H1 (cell line): ENCODE results near the gene ZNF350. TPM values are rescaled to one million over a fixed set of nuclear protein-coding genes. Genes with fewer than 3 reads are reported as not detected.

ENCODE experiments used
- CTBP2 ChIP-seq: IDR thresholded peaks from 2 replicates; pipeline ENCODE4 v1.7.0; 2011; ENCODE audit warnings: borderline replicate concordance, mild to moderate bottlenecking, moderate library complexity, mixed read lengths, low read length; ENCODE audit not compliant: insufficient read depth, insufficient read length
- FOSL1 ChIP-seq: IDR thresholded peaks from 2 replicates; pipeline ENCODE4 v1.6.1; 2011; ENCODE audit warnings: mild to moderate bottlenecking, low read depth, low read length, moderate library complexity; ENCODE audit not compliant: insufficient read depth
- MAFK ChIP-seq: IDR thresholded peaks from 2 replicates; pipeline ENCODE4 v1.6.1; 2012; ENCODE audit warnings: low read depth, mild to moderate bottlenecking, improper control_type of control experiment, low read length
- TAF1 ChIP-seq: IDR thresholded peaks from 2 replicates; pipeline ENCODE4 v1.6.1; 2011; ENCODE audit warnings: mild to moderate bottlenecking, low read depth, low read length
- polyA plus RNA-seq, 7 experiments: library from polyadenylated mRNA; depleted of rRNA in 3 of 7; stranded (reverse) in 5 of 7; unstranded in 2 of 7; fragments of >200 nt in 5 of 7; fragments of 200-250 nt in 2 of 7; gene quantifications; 1 replicate in 5 of 7; 2 replicates in 1 of 7; 4 replicates in 1 of 7; pipeline versions ENCODE4 v1.2.1 to v1.2.3, GENCODE V29; 2011 to 2013; ENCODE audit warnings: missing spikeins in 2 of 7, mixed read lengths in 2 of 7
- total RNA-seq: library from RNA; stranded (reverse); fragmentation: NEBNext Ultra II Directional; extraction: Animal tissue kit (Norgen Biotek cat#: 25700); gene quantifications from 2 replicates; pipeline ENCODE4 v1.2.1, GENCODE V29; 2021
- TF ChIP-seq, protein P1 (sequence below): fragments of 300-600 bp; sonication (generic); IDR thresholded peaks from 2 replicates; pipeline ENCODE4 v1.7.1; 2012; ENCODE audit warnings: low read length, moderate library complexity, mild to moderate bottlenecking, inconsistent platforms; ENCODE audit not compliant: insufficient replicate concordance

The ZNF350 gene
- total and polyA plus RNA-seq, 2 of the 8 experiments (the other 6 are each of a cell fraction or from before 2014, with no cell fraction given), result 1.7 to 5.3 TPM

DNA sequence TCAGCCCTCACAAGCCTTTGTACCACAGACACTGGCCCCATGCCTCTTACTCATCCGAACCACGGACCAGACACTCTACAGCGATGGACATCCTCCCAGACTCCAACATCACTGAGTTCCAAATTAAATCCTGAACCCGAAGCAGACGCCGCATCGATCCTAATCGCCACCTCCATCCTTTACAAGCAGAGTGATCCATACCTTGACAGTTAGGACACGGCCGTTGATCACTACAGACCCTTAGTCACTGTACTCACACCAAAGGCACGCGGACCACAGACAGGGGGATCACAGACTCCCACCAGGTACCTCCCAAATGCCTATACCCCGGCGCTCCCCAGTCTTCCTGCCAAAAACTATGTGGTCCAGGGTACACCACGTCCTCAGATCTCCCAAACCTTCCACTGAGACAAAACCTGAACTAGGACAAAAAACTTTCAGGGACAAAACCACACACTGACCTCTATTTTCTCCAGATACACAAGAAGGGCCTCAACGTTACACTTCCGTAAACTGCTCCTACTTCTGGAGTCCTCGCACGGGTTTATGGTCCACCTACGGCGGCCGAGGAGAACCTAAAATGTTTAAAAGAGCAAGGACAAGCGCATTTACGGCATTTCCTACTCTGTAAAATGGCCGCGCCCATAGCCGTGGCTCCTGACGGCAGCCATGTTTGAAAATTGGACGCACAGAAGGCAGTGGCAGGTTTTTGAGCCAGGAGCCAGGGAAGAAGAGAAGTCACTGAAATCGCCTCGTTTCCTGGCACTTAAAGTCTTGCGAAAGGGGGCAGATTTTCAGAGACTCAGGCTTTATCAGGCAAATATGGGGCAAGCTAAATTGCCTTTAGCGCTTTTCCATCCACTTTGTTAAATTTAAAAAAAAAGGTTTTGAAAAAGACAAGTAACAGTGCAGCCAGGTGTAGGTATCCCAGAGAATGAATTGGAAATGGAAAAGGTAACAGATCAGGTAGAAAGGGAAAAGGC is at the start of gene ZNF350 (continued):
- TF ChIP-seq FOSL1, result no peak
- TF ChIP-seq, protein P1, sequence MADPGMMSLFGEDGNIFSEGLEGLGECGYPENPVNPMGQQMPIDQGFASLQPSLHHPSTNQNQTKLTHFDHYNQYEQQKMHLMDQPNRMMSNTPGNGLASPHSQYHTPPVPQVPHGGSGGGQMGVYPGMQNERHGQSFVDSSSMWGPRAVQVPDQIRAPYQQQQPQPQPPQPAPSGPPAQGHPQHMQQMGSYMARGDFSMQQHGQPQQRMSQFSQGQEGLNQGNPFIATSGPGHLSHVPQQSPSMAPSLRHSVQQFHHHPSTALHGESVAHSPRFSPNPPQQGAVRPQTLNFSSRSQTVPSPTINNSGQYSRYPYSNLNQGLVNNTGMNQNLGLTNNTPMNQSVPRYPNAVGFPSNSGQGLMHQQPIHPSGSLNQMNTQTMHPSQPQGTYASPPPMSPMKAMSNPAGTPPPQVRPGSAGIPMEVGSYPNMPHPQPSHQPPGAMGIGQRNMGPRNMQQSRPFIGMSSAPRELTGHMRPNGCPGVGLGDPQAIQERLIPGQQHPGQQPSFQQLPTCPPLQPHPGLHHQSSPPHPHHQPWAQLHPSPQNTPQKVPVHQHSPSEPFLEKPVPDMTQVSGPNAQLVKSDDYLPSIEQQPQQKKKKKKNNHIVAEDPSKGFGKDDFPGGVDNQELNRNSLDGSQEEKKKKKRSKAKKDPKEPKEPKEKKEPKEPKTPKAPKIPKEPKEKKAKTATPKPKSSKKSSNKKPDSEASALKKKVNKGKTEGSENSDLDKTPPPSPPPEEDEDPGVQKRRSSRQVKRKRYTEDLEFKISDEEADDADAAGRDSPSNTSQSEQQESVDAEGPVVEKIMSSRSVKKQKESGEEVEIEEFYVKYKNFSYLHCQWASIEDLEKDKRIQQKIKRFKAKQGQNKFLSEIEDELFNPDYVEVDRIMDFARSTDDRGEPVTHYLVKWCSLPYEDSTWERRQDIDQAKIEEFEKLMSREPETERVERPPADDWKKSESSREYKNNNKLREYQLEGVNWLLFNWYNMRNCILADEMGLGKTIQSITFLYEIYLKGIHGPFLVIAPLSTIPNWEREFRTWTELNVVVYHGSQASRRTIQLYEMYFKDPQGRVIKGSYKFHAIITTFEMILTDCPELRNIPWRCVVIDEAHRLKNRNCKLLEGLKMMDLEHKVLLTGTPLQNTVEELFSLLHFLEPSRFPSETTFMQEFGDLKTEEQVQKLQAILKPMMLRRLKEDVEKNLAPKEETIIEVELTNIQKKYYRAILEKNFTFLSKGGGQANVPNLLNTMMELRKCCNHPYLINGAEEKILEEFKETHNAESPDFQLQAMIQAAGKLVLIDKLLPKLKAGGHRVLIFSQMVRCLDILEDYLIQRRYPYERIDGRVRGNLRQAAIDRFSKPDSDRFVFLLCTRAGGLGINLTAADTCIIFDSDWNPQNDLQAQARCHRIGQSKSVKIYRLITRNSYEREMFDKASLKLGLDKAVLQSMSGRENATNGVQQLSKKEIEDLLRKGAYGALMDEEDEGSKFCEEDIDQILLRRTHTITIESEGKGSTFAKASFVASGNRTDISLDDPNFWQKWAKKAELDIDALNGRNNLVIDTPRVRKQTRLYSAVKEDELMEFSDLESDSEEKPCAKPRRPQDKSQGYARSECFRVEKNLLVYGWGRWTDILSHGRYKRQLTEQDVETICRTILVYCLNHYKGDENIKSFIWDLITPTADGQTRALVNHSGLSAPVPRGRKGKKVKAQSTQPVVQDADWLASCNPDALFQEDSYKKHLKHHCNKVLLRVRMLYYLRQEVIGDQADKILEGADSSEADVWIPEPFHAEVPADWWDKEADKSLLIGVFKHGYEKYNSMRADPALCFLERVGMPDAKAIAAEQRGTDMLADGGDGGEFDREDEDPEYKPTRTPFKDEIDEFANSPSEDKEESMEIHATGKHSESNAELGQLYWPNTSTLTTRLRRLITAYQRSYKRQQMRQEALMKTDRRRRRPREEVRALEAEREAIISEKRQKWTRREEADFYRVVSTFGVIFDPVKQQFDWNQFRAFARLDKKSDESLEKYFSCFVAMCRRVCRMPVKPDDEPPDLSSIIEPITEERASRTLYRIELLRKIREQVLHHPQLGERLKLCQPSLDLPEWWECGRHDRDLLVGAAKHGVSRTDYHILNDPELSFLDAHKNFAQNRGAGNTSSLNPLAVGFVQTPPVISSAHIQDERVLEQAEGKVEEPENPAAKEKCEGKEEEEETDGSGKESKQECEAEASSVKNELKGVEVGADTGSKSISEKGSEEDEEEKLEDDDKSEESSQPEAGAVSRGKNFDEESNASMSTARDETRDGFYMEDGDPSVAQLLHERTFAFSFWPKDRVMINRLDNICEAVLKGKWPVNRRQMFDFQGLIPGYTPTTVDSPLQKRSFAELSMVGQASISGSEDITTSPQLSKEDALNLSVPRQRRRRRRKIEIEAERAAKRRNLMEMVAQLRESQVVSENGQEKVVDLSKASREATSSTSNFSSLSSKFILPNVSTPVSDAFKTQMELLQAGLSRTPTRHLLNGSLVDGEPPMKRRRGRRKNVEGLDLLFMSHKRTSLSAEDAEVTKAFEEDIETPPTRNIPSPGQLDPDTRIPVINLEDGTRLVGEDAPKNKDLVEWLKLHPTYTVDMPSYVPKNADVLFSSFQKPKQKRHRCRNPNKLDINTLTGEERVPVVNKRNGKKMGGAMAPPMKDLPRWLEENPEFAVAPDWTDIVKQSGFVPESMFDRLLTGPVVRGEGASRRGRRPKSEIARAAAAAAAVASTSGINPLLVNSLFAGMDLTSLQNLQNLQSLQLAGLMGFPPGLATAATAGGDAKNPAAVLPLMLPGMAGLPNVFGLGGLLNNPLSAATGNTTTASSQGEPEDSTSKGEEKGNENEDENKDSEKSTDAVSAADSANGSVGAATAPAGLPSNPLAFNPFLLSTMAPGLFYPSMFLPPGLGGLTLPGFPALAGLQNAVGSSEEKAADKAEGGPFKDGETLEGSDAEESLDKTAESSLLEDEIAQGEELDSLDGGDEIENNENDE, result no peak
- TF ChIP-seq TAF1, result peak; percentile 73; the same call in 1 of the 2 replicates
- no peak for TF ChIP-seq CTBP2
- TF ChIP-seq MAFK, result no peak
- TF ChIP-seq, all 59 proteins: peak for 17
